ENCODE results near the gene EPN1. TPM values are rescaled to one million over a fixed set of nuclear protein-coding genes. Genes with fewer than 3 reads are reported as not detected.

Gene EPN1
- total and polyA plus RNA-seq, 2 donors from 2014 or later: 138 to 145 TPM

DNA sequence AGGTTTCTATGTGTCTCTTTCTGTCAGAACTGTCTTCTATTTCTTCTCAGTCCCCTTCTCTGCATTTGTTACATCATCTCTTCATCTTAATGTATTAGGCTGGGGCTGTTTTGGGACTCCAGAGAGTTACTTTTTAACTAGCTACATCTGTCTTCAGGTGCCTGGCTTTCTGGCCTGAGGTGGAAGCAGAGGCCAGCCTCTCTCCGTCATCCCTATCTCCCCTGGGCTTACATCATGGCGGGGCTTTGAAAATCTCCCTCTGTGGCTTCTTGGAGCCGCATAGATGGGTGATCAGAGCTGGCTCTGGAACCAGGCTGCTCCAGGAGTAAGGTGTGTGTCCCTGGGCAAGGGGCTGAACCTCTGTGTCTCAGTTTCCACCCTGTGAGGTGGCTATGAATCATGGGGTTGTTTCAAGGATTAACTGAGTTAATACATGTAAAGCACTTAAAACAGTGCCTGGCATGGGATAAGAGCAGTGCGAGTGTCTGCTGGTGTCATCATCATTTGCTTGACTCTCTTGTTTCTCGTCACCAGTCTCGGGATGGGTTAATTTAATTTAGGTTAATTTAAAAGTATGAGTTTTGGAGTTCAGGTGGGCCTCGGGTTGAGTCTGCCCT, 2.0 kb downstream of the EPN1 start:
- Histone ChIP-seq H3K36me3 (ENCODE audit: control insufficient read depth in 2 of 3, insufficient read depth in 3 of 3, low read length in 3 of 3) (peaks cover 2 to 15% (median 15%) of the 10 kb centered on the region in 3 donors), H3K9ac (ENCODE audit: low read length in 3 of 3) (peak overlapping the region in 2 of 3 donors; percentile 38 to 39), H3K27me3 (ENCODE audit: control insufficient read depth, insufficient read depth, low read length) (no peaks in the 10 kb centered on the region), H3K27ac (ENCODE audit: low read depth in 2 of 2, low read length in 2 of 2) (peak overlapping the region in 1 of 2 donors; percentile 57), H3K9me3 (ENCODE audit: control insufficient read depth in 2 of 3, insufficient read depth in 1 of 3, low read length in 3 of 3) (no peaks in the 10 kb centered on the region), H3K4me1 (ENCODE audit: control insufficient read depth in 2 of 3, insufficient read depth in 2 of 3, low read depth in 1 of 3, low read length in 3 of 3) (peaks cover 0 to 56% (median 45%) of the 10 kb centered on the region in 3 donors), H3K4me3 (ENCODE audit: low read length in 3 of 3) (peak overlapping the region in 2 of 3 donors; percentile 97 to 98)
- peak in 1 of 5 donors; percentile 25 for DNase-seq
- intact Hi-C loops (cut with DNase I): no loop called here
- FAIRE-seq: no peak
- no peak for TF ChIP-seq CTCF (IDR thresholded peaks at IDR 0.05; ENCODE audit: borderline replicate concordance, extremely low read depth, insufficient read depth)

GRCh38 chr19:55677572-55678028, 2.6 kb downstream of the EPN1 start:
- Histone ChIP-seq H3K9me3 (ENCODE audit: control insufficient read depth in 2 of 3, insufficient read depth in 1 of 3, low read length in 3 of 3) (no peaks in the 10 kb centered on the region), H3K4me3 (ENCODE audit: low read length in 3 of 3) (peak overlapping the region in 2 of 3 donors; percentile 97 to 98), H3K27ac (ENCODE audit: low read depth in 2 of 2, low read length in 2 of 2) (peak overlapping the region; percentile 25 to 57), H3K4me1 (ENCODE audit: control insufficient read depth in 2 of 3, insufficient read depth in 2 of 3, low read depth in 1 of 3, low read length in 3 of 3) (peaks cover 0 to 60% (median 49%) of the 10 kb centered on the region in 3 donors), H3K36me3 (ENCODE audit: control insufficient read depth in 2 of 3, insufficient read depth in 3 of 3, low read length in 3 of 3) (peaks cover 2 to 17% (median 15%) of the 10 kb centered on the region in 3 donors), H3K27me3 (ENCODE audit: control insufficient read depth, insufficient read depth, low read length) (no peaks in the 10 kb centered on the region), H3K9ac (ENCODE audit: low read length in 3 of 3) (peak overlapping the region in 1 of 3 donors; percentile 20)
- FAIRE-seq: no peak
- TF ChIP-seq CTCF (IDR thresholded peaks at IDR 0.05; ENCODE audit: borderline replicate concordance, extremely low read depth, insufficient read depth): no peak
- DNase-seq: peak in 1 of 5 donors; percentile 53
- intact Hi-C loops (cut with DNase I): no loop called here

GRCh38 chr19:55678121-55678671, 3.2 kb downstream of the EPN1 start:
- FAIRE-seq: no peak

More at GRCh38 chr19:55678121-55678671, 3.2 kb downstream of the EPN1 start:
- Histone ChIP-seq H3K4me1 (ENCODE audit: control insufficient read depth in 2 of 3, insufficient read depth in 2 of 3, low read depth in 1 of 3, low read length in 3 of 3) (peaks cover 0 to 60% (median 52%) of the 10 kb centered on the region in 3 donors), H3K4me3 (ENCODE audit: low read length in 3 of 3) (peak overlapping the region in 1 of 3 donors; percentile 97), H3K27ac (ENCODE audit: low read depth in 2 of 2, low read length in 2 of 2) (no peak overlapping the region), H3K9ac (ENCODE audit: low read length in 3 of 3) (peak overlapping the region in 1 of 3 donors; percentile 20), H3K27me3 (ENCODE audit: control insufficient read depth, insufficient read depth, low read length) (no peaks in the 10 kb centered on the region), H3K9me3 (ENCODE audit: control insufficient read depth in 2 of 3, insufficient read depth in 1 of 3, low read length in 3 of 3) (no peaks in the 10 kb centered on the region), H3K36me3 (ENCODE audit: control insufficient read depth in 2 of 3, insufficient read depth in 3 of 3, low read length in 3 of 3) (peaks cover 2 to 17% (median 15%) of the 10 kb centered on the region in 3 donors)
- TF ChIP-seq CTCF (IDR thresholded peaks at IDR 0.05; ENCODE audit: borderline replicate concordance, extremely low read depth, insufficient read depth): no peak
- intact Hi-C loops (cut with DNase I): no loop called here
- peak in 1 of 5 donors; percentile 78 for DNase-seq
